NCI-H1092 (cell line): ENCODE measurements around the gene HIGD2B.
"Not testable (repeated sequence)": the region's sequence is repeated elsewhere in the genome, so short reads cannot be mapped to it uniquely, and the experiment has no call there.

Experiments
- DNase-seq: peaks from one replicate; lab custom pipeline; 2025; lab: John Stamatoyannopoulos, UW

The HIGD2B gene

DNA sequence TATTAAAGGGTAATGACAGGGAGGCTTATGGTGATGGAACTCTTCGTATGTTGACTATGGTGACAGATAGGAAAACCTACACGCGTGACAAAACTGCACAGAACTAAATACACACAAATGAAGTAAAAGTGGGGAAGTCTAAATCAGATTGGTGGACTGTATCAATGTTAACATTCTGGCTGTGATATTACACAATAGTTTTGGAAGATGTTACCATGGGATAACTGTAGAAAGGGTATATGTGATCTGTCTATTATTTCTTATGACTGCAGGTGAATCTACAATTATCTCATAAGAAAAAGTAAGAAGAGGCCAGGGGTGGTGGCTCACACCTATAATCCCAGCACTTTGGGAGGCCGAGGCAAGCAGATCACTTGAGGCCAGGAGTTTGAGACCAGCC is 9.1 kb downstream of the HIGD2B start:
- DNase-seq, result no peak

DNA sequence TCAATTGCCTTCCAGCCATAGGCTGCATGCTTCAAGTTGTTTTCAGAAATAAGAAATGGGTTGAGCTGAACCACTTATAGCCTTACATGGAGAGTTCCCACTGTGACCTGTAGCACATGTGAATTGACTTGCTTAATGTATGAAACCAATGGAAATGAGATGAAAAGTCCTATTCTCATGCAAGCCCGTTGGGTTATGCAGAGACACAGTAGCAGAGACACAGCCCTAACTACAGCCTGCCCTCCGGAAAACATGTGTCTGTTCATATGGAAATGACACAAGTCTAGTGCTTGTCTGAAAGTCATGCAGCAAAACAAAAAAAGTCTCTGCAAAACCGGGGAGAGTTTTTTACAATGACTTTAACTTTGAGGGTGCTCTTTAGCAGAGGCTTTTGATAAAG is 14.5 kb downstream of the HIGD2B start:
- DNase-seq, result no peak

DNA sequence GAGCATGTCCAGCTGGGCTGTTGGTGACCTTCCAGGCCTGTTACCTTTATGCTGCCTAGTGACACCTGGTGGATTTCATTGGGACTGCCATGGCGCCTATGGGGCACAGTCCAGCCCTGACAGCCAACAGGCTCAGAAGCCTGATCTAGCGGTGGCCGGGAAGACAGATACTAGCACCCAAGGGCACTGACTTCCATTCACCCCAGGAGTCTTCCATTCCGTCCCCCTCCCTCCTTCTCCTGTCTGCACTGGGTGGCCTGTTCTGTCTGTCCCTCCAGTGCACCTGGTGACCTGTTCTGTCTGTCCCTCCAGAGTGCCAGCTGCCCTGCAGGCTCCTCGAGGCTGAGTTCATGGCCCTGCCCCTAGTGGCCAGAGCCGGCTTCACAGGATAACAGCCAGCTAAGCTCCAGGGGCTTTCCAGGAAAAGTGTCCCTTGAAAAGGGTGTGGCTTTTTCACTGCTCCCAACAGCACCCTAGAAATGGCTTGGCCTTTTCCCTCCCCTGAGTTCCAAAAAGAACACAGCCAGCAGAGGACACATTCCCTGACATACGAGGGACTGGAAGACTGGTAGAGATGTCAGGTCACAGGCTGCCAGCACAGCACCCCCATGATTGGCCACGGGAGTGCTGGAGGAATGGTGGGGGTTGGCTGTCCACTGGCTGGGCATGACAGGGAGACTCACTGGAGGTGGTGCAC is 15.2 kb downstream of the HIGD2B start:
- DNase-seq, result not testable (repeated sequence)

DNA sequence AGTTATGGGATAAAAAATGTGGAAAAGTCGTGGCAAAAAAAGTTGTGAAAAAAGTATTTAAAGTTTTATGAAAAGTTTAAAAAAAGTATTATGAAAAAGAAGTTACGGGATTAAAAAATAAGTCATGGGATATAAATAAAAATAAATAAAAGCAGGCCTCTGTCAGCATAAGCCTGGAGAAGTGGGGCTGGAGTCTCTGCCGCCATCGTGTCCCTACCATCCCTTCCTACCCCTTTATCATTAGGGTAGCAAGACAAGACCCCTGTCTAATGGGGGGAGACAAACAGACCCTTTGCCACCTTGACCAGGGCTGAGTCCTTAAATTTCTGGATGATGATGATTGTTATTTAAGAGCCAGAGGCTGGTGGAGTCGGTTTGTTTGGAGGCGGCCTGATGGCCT is 16.2 kb downstream of the HIGD2B start:
- DNase-seq, result not testable (repeated sequence)

DNA sequence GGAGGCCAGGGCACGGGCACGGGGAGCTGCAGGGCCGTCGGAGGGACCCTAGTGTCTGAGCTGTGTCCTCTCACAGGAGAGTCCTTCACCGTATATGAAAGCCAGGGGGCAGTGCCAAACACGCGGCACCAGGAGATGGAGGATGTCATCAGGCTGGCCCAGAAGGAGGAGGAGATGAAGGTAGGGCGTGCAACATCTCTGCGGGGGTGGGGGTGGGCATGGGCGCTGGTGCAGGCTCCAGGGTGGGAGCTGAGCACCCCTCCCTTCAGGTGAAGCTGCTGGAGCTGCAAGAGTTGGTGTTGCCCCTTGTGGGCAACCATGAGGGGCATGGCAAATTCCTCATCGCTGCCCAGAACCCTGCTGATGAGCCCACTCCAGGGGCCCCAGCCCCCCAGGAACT is 20.3 kb downstream of the HIGD2B start:
- DNase-seq, result not testable (repeated sequence)

DNA sequence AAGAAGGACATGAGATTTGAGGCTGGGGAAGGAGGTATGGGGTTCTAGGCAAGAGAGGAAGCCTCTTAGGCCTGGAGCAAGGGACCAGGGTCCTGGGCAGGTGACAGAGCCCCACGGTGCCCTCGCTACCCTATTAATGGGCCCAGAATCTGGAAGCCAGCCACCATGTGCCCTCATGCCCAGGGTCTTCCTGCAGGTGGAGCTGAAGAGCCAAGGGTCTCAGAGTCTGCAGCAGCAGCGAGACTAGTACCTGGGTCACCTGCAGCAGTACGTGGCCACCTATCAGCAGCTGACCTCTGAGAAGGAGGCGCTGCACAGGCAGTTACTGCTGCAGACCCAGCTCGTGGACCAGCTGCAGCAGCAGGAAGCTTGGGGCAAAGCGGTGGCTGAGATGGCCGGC is 22.1 kb downstream of the HIGD2B start:
- DNase-seq, result not testable (repeated sequence)

DNA sequence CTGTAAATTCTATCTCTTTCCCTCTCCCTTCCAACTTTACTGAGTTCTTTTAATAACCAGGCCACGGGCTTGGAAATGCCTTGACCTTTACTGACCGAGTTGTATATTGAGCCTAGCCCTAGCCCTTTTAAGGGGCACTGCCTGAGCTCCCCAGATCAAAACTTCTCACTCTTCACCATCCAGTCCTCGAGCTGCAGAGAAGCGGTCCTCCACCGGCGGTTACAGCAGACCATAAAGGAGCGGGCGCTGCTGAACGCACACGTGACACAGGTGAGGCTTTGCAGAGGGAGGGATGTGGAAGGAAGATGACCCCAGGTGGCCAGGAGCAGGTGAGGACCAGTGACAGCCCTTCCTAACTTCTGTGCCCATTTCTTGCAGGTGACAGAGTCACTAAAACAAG is 24.9 kb downstream of the HIGD2B start:
- DNase-seq, result not testable (repeated sequence)

DNA sequence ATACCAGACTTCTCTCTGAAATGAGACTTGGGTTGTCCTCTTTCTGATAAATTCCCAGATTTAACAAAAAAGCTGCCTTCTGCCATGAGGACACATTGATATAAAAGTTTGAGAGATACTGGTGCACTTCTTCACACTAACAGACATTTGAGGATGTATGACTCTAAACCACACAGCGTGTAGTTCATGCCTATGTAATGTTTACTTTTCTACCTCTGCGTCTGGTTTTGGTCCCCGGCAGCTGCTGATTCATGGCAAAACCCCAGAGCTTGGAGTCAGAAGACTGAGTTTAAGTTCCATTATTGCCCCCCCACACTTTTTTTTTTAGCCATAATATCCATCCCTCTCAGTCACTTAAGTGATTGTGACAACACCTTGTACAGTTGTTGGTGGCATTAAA is 30.0 kb downstream of the HIGD2B start:
- DNase-seq, result not testable (repeated sequence)

DNA sequence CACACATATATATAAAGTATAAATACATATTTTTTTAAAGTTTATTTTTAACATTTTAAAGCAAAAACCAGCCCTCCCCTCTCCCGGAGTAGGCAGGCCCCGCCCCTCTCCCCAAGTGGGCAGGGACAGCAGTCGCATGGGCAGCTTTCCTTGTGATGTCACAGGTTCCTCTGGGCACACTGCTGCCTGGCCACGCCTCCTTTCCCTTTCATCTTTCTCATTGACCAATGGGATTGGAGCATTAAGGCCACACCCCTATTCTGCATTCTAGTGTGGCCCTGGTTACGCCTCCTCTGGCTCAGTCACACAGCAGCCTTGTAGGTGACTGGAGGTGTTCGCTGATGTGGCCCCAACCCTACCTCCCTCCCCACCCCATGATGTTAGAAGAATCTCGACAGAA is 31.6 kb downstream of the HIGD2B start, which contains the start of gene GOLGA6B:
TSS of gene GOLGA6B (plus strand) at position 301 of the 400 bp plus-strand sequence. CDS start at position 342, 41 bp downstream.
- not testable (repeated sequence) for DNase-seq

DNA sequence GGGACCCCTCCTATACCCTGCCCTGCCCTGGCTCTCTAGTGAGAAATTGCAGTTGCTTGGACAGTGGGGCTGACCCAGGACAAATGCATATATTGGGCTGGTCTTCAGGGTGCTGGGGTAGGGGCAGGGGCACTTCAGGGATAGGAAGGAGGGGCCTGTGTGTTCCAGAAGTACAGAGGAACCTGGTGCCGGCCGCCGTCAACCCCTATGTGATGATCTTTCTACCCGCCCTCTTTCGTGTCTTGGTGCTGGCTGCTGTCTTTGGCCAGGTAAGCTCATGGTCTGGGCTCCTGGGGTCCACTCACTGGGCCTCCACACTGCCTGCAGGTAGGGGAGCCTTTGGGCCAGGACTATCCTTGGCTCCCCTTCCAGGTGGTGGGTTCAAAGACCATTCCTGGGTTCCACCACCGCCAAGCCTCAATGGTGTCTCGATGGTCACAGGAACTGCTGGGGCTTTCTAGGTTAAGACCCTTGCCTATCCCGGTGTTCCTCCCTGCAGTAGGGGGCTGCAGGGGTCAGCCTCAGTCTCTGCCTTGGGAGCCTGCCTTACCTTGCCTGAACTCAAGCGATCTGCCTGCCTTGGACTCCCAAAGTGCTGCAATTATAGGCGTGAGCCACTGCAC is 37.2 kb downstream of the HIGD2B start:
- DNase-seq, result not testable (repeated sequence)

DNA sequence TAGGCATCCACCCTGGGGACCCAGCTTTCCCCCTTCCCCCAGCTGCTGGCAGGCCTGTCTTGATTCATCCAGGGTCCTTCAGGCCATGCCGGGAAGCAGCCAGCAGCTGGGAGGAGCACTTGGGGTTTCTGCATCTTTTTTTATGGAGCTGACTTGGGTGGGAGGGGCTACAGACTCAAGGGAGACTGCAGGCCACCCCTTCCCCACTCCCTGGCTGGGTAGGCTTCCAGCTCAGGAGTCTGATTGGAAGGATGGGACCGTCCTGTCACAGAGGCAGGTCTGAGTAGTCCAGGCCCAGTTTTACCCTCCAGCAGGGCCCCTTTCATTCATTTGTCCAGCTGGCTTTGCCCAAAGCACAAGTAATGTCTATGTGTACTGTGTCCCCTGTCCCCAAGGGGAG is 43.7 kb downstream of the HIGD2B start:
- DNase-seq, result not testable (repeated sequence)

DNA sequence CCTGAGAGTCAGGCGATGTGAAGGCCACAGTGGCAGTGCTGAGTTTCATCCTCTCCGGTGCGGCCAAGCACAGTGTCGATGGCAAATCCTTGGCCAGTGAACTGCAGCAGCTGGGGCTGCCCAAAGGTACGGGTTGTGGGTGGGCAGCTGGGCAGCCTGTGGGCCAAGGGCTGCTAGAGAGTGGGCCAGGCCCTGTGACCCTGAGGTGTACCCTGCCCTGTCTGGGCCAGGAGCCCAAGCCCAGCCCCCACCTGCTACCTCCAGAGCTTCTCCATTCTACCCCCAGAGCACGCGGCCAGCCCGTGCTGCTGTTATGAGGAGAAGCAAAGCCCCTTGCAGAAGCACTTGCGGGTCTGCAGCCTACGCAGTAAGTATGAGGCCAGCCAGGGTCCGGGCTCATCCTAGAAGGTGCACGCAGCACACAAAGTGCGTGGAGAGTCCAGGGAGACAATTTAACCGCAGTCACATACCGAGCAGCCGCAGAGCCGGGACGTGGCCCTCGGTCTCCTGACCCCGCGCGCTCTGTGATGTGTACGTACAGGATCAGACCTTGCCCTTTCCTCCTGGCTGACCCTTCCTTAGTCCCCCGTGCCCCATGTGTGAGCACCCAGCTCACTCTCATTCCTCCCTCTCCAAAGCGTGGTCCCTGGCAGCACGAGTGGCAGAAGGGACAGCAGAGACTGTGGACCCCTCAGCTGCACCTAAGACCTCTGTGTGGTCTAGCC is 46.1 kb downstream of the HIGD2B start:
- DNase-seq, result not testable (repeated sequence)

DNA sequence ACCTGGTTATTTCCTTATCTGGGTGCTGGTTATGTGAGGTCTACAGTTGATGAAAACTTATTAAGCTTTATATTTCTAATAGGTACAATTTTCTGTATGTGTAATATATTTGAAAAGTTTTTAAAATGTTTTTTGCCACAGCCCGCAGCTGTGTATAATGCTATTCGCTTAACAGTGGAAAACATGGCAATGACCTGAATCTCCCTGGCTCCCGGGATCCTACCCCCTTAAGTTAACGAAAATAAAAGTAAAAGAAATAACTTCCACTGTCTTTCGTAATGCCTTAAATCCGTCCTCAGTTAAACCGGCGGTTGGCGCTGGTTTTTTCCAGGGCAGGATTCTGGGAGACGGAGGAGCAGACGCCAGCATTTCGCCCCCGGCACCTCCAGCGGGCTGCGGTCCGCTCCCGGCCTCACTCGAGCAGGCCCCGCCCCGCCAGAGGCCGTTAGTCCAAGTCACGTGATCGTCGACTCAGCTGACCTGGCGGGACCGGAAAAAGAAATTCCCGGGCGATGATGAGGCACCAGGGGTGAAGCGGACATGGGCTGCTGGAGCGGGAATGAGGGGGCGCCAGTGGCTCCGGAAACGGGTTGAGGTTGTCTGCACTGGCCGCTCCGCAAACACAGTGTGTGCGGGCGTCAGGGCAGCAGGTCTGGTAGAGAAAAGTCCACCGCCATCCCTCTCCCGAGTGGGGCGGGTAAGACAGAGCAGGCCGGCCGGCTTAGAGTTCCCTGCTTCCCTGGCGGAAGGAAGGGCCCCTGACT is 49.3 kb downstream of the HIGD2B start:
- DNase-seq, result not testable (repeated sequence)

DNA sequence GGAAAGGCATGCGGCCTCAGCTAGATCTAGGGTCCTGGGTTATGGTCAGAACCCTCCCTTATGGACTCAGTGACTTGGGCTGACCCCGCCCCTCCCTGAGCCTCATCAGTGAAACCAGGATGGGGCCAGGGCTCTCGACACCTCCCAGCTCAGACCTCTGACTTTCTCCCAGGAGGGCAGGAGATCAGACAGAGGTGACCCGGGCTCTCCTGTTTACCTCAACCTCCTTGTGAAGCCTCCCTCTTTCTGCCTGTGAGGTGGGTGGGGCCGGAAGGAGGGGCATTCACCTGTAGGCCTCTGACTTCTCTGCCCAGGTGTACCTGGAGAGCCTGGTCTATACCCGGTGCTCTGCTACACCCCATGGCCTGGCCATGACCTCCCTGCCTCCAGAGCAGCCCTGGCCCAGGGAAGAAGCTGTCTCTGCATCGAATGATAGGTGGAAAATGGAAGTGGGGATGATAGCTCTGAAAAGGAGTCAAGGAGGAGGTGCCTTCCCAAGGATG is 56.9 kb downstream of the HIGD2B start:
- not testable (repeated sequence) for DNase-seq

DNA sequence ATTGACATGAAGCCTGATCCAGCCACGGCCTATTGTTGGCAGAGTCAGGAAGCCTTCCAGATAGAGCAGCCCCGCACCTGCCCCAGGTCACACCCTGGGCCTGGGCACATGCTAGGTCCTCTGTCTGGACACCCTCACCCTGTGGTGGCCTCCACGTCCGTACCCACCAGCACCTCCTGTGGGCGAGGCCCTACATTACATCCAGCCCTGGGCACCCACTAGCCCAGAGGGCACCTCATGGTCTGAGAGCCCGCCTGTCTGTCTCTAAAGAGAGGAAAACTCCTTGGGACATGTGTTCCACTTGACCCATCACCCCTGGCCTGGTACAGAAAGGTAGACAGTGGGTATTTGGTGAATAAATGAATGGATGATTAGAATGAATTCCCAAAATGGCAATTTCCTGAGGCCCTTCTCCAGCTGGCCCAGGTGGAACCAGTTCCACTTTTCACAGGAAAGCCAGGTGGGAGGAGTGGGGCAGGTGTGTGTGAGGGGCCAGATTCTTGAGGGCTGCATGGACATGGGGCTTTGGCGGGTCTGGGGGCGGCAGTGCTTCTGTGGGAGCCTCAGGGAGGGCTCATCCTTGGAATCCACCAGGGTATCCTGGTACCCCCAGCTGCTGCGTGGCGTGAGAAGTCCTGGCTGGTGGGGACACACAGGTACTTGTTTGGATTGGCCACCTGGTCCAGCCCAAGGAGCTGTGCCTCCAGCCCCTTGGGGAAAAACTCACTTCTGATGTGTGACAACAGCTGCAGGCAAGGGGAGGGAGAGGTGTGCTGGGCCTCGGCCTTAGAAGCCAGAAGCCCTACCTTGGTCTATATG is 57.5 kb downstream of the HIGD2B start:
- not testable (repeated sequence) for DNase-seq

DNA sequence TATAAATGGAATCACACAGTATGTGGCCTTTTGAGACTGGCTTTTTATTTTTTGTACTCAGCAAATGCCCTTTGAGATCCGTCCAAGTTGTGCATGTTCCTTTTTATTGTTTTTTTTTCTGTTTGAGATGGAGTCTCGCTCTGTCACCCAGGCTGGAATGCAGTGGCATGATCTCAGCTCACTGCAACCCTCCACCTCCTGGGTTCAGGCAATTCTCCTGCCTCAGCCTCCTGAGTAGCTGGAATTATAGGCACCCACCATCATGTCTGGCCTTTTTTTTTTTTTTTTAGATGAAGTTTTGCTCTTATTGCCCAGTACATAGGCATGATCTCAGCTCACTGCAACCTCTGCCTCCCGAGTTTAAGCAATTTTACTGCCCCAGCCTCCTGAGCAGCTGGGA is 59.8 kb downstream of the HIGD2B start:
- DNase-seq, result not testable (repeated sequence)
